WI38 (cell line): ENCODE data around the gene CDK6.

Experiments
- H3K4me3 ChIP-seq: 2 replicates; pipeline ENCODE4 v1.5.1; 2011; ENCODE audit warnings: low read depth, mild to moderate bottlenecking, control low read depth, low read length
- TF ChIP-seq, protein P1 (sequence below): IDR thresholded peaks from 2 replicates; pipeline ENCODE4 v1.5.1; 2012; ENCODE audit warnings: low read depth, mild to moderate bottlenecking, control low read depth, low read length

Gene CDK6

GRCh38 chr7:92698237-92698841 lies 138.0 kb downstream of the CDK6 start:
- peak overlapping the region; percentile 38 for H3K4me3 ChIP-seq
- TF ChIP-seq, protein P1, sequence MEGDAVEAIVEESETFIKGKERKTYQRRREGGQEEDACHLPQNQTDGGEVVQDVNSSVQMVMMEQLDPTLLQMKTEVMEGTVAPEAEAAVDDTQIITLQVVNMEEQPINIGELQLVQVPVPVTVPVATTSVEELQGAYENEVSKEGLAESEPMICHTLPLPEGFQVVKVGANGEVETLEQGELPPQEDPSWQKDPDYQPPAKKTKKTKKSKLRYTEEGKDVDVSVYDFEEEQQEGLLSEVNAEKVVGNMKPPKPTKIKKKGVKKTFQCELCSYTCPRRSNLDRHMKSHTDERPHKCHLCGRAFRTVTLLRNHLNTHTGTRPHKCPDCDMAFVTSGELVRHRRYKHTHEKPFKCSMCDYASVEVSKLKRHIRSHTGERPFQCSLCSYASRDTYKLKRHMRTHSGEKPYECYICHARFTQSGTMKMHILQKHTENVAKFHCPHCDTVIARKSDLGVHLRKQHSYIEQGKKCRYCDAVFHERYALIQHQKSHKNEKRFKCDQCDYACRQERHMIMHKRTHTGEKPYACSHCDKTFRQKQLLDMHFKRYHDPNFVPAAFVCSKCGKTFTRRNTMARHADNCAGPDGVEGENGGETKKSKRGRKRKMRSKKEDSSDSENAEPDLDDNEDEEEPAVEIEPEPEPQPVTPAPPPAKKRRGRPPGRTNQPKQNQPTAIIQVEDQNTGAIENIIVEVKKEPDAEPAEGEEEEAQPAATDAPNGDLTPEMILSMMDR, result no peak

GRCh38 chr7:92697414-92697813 lies 139.0 kb downstream of the CDK6 start:
- no peak overlapping the region for H3K4me3 ChIP-seq
- TF ChIP-seq, protein P1, result no peak

GRCh38 chr7:92697012-92697411 lies 139.4 kb downstream of the CDK6 start:
- no peak overlapping the region for H3K4me3 ChIP-seq
- TF ChIP-seq, protein P1, result no peak

DNA sequence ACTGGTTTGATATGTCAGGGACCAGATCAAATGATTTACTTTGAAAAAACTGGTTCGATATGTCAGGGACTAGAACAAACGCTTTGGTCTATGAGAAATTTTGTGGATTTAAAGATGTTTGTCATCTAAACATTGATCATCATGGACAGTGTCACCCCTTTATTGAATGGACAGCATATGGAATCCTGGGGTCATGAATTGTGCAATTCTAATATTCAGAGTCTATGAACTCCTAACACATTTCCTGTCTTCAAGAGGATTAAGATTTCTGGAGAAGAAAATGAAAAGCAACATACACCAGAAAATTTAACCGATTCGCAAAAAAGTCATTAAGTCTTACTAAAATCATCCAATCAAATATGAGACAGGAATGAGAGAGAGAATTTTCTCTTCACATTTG lies 139.8 kb downstream of the CDK6 start:
- TF ChIP-seq, protein P1, result no peak
- no peak overlapping the region for H3K4me3 ChIP-seq

DNA sequence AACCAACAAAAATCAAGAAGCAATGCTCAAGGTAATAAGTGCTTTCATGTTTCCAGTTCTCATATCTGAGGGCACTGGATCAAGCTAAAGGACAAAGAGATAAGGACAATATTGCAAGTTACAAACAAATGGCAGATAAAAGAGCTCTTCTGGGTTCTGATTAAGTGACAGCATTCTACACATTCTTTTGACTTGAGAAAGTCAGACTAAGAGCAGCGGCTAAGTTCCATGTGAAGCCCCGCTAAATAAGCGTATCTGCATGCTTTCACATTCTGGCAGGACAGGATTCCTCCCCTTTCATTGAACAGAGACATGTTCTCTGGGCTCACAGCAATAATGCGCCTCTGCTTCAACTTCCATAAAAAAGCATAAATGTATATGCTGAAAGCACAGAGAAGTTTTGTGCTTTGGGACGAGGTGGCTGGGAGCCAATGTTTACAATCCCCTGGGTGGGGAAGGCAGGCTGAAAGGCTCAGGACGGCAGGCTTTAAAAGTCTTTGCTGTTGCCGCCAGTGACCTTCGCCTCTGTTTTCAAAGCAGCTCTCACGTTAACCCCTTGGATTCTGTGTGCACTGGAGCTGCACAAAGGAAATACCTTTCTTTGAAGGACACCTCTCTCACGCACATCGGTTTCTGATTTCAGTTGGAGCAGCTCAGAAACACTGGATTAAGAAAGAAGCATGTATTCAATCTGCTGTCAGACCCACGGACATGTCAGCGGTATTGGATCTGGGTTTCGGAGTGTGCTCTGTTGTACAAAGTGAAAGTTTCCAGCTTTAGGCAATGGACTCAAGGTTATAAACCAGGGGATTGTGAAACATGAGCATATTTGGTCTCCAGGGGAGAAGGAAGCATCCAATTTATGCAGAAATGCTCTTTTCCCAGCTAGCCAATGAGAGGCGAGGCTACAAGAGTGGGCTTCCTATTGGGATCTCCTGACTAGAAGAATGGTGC lies 140.8 kb downstream of the CDK6 start:
- TF ChIP-seq, protein P1, result no peak
- H3K4me3 ChIP-seq, result peak overlapping the region; percentile 64

GRCh38 chr7:92694211-92694610 lies 142.2 kb downstream of the CDK6 start:
- no peak overlapping the region for H3K4me3 ChIP-seq
- TF ChIP-seq, protein P1, result no peak

DNA sequence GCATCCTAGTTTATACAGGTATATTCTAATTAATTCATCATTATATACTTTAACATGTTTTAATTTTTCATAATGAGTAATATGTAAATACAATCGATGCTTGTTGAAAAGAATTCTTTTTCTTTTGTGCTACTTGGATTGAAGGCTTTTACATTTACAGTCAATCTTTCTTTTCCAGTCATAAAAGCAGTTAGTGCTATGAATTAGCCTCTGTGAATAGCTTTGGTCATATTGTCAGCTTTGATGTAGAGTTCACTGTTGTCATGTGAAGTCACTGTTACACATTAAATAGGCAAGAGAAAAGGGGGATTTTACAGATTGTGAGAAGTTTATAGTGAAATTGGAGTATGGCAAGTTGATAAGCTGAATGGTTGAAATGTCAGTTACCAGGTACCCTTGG lies 142.9 kb downstream of the CDK6 start:
- H3K4me3 ChIP-seq, result no peak overlapping the region
- TF ChIP-seq, protein P1, result no peak
